ENCODE data around the gene FLII.

Gene FLII

GRCh38 chr17:18280249-18280648 is 21.7 kb upstream of the FLII start:
- Histone ChIP-seq H3K9me3 (ENCODE audit: control insufficient read depth, low read length) (no peaks in the 10 kb centered on the region), H3K4me3 (ENCODE audit: insufficient read depth in 1 of 2, low read depth in 1 of 2, low read length in 2 of 2) (no peak overlapping the region)
- 97% methylated on average over 4 of the region's 4 CpGs for WGBS

GRCh38 chr17:18278867-18279266 is 20.3 kb upstream of the FLII start:
- H3K4me1 ChIP-seq (ENCODE audit: control insufficient read depth, insufficient read depth, low read depth, low read length), result no peaks in the 10 kb centered on the region
- no peak overlapping the region for H2BK120ac ChIP-seq (ENCODE audit: low read depth, low read length)
- WGBS, result 89% methylated on average over 1 of the region's 3 CpGs
- no peak overlapping the region for H3K4me2 ChIP-seq (ENCODE audit: low read length, poor library complexity, severe bottlenecking)
- no peak overlapping the region for H3K9ac ChIP-seq (ENCODE audit: low read length)
- peaks cover 77 to 81% of the 10 kb centered on the region in 2 experiments for H3K36me3 ChIP-seq (ENCODE audit: control insufficient read depth in 1 of 2, insufficient read depth in 2 of 2, low read depth in 1 of 2, low read length in 2 of 2)
- no peak overlapping the region for H2BK15ac ChIP-seq (ENCODE audit: low read depth, poor library complexity, severe bottlenecking)
- H3K9me3 ChIP-seq (ENCODE audit: control insufficient read depth, low read length), result no peaks in the 10 kb centered on the region
- no peak overlapping the region for H2BK5ac ChIP-seq (ENCODE audit: low read depth, low read length, poor library complexity, severe bottlenecking)
- H4K8ac ChIP-seq (ENCODE audit: low read length), result no peak overlapping the region
- no peak overlapping the region for H4K91ac ChIP-seq (ENCODE audit: low read length)
- H3K79me1 ChIP-seq (replicated peaks; ENCODE audit: low read length, poor library complexity, severe bottlenecking), result peaks cover 29% of the 10 kb centered on the region
- H2BK12ac ChIP-seq (ENCODE audit: low read length in 2 of 2), result no peak overlapping the region
- H3K4me3 ChIP-seq (ENCODE audit: insufficient read depth in 1 of 2, low read depth in 1 of 2, low read length in 2 of 2), result no peak overlapping the region
- no peak overlapping the region for H3K4ac ChIP-seq (ENCODE audit: low read depth in 1 of 2, low read length in 2 of 2)
- no peak overlapping the region for H3K27ac ChIP-seq (ENCODE audit: low read length, poor library complexity, severe bottlenecking)
- DNase-seq, result peak; percentile 83
- H3K27me3 ChIP-seq (ENCODE audit: control insufficient read depth in 1 of 2, insufficient read depth in 1 of 2, low read length in 2 of 2), result no peaks in the 10 kb centered on the region
- no peak overlapping the region for H3K14ac ChIP-seq (ENCODE audit: low read length in 2 of 2)
- no peak overlapping the region for H2AFZ ChIP-seq (ENCODE audit: low read depth, low read length)
- no peak overlapping the region for H3K23ac ChIP-seq (ENCODE audit: low read length in 2 of 2)
- H3K18ac ChIP-seq (ENCODE audit: low read depth in 1 of 2, low read length in 2 of 2), result no peak overlapping the region
- H2AK5ac ChIP-seq (ENCODE audit: low read length, severe bottlenecking), result no peak overlapping the region

More at GRCh38 chr17:18280249-18280648, 21.7 kb upstream of the FLII start:
- Histone ChIP-seq H2AFZ (ENCODE audit: low read depth, low read length) (no peak overlapping the region), H4K91ac (ENCODE audit: low read length) (peak overlapping the region; percentile 21), H3K27me3 (ENCODE audit: control insufficient read depth in 1 of 2, insufficient read depth in 1 of 2, low read length in 2 of 2) (no peaks in the 10 kb centered on the region), H2BK12ac (ENCODE audit: low read length in 2 of 2) (no peak overlapping the region), H3K36me3 (ENCODE audit: control insufficient read depth in 1 of 2, insufficient read depth in 2 of 2, low read depth in 1 of 2, low read length in 2 of 2) (peaks cover 76 to 83% of the 10 kb centered on the region in 2 experiments), H3K4ac (ENCODE audit: low read depth in 1 of 2, low read length in 2 of 2) (no peak overlapping the region), H3K27ac (ENCODE audit: low read length, poor library complexity, severe bottlenecking) (no peak overlapping the region), H3K23ac (ENCODE audit: low read length in 2 of 2) (no peak overlapping the region), H2BK5ac (ENCODE audit: low read depth, low read length, poor library complexity, severe bottlenecking) (no peak overlapping the region), H4K8ac (ENCODE audit: low read length) (peak overlapping the region; percentile 33), H3K79me1 (replicated peaks; ENCODE audit: low read length, poor library complexity, severe bottlenecking) (peaks cover 31% of the 10 kb centered on the region), H3K4me2 (ENCODE audit: low read length, poor library complexity, severe bottlenecking) (no peak overlapping the region), H3K14ac (ENCODE audit: low read length in 2 of 2) (no peak overlapping the region), H3K4me1 (ENCODE audit: control insufficient read depth, insufficient read depth, low read depth, low read length) (no peaks in the 10 kb centered on the region), H2AK5ac (ENCODE audit: low read length, severe bottlenecking) (no peak overlapping the region), H3K9ac (ENCODE audit: low read length) (no peak overlapping the region), H3K18ac (ENCODE audit: low read depth in 1 of 2, low read length in 2 of 2) (no peak overlapping the region), H2BK120ac (ENCODE audit: low read depth, low read length) (no peak overlapping the region), H2BK15ac (ENCODE audit: low read depth, poor library complexity, severe bottlenecking) (no peak overlapping the region)
- no peak for DNase-seq

GRCh38 chr17:18277076-18277475 is 18.5 kb upstream of the FLII start:
- H3K4ac ChIP-seq (ENCODE audit: low read depth in 1 of 2, low read length in 2 of 2), result no peak overlapping the region
- H2BK120ac ChIP-seq (ENCODE audit: low read depth, low read length), result no peak overlapping the region
- H3K27ac ChIP-seq (ENCODE audit: low read length, poor library complexity, severe bottlenecking), result no peak overlapping the region
- H3K9ac ChIP-seq (ENCODE audit: low read length), result no peak overlapping the region
- H2BK12ac ChIP-seq (ENCODE audit: low read length in 2 of 2), result no peak overlapping the region
- H3K9me3 ChIP-seq (ENCODE audit: control insufficient read depth, low read length), result no peaks in the 10 kb centered on the region
- no peak overlapping the region for H2BK5ac ChIP-seq (ENCODE audit: low read depth, low read length, poor library complexity, severe bottlenecking)
- DNase-seq, result no peak
- H2AFZ ChIP-seq (ENCODE audit: low read depth, low read length), result no peak overlapping the region
- no peak overlapping the region for H3K4me2 ChIP-seq (ENCODE audit: low read length, poor library complexity, severe bottlenecking)
- no peak overlapping the region for H4K91ac ChIP-seq (ENCODE audit: low read length)
- no peak overlapping the region for H2AK5ac ChIP-seq (ENCODE audit: low read length, severe bottlenecking)
- H3K27me3 ChIP-seq (ENCODE audit: control insufficient read depth in 1 of 2, insufficient read depth in 1 of 2, low read length in 2 of 2), result no peaks in the 10 kb centered on the region
- peaks cover 72 to 80% of the 10 kb centered on the region in 2 experiments for H3K36me3 ChIP-seq (ENCODE audit: control insufficient read depth in 1 of 2, insufficient read depth in 2 of 2, low read depth in 1 of 2, low read length in 2 of 2)
- no peak overlapping the region for H3K18ac ChIP-seq (ENCODE audit: low read depth in 1 of 2, low read length in 2 of 2)
- 100% methylated on average over 1 of the region's 1 CpG for WGBS
- H3K14ac ChIP-seq (ENCODE audit: low read length in 2 of 2), result no peak overlapping the region
- H4K8ac ChIP-seq (ENCODE audit: low read length), result no peak overlapping the region
- no peaks in the 10 kb centered on the region for H3K4me1 ChIP-seq (ENCODE audit: control insufficient read depth, insufficient read depth, low read depth, low read length)
- no peak overlapping the region for H3K4me3 ChIP-seq (ENCODE audit: insufficient read depth in 1 of 2, low read depth in 1 of 2, low read length in 2 of 2)
- H3K23ac ChIP-seq (ENCODE audit: low read length in 2 of 2), result no peak overlapping the region
- no peak overlapping the region for H2BK15ac ChIP-seq (ENCODE audit: low read depth, poor library complexity, severe bottlenecking)
- peaks cover 26% of the 10 kb centered on the region for H3K79me1 ChIP-seq (replicated peaks; ENCODE audit: low read length, poor library complexity, severe bottlenecking)

GRCh38 chr17:18270046-18270931 is 11.8 kb upstream of the FLII start:
- H2AFZ ChIP-seq (ENCODE audit: low read depth, low read length), result no peak overlapping the region
- 94% methylated on average over 13 of the region's 14 CpGs for WGBS
- no peak overlapping the region for H3K27ac ChIP-seq (ENCODE audit: low read length, poor library complexity, severe bottlenecking)
- H3K4me2 ChIP-seq (ENCODE audit: low read length, poor library complexity, severe bottlenecking), result no peak overlapping the region
- H3K9ac ChIP-seq (ENCODE audit: low read length), result no peak overlapping the region
- H3K4ac ChIP-seq (ENCODE audit: low read depth in 1 of 2, low read length in 2 of 2), result no peak overlapping the region
- no peak overlapping the region for H2AK5ac ChIP-seq (ENCODE audit: low read length, severe bottlenecking)
- no peak overlapping the region for H3K23ac ChIP-seq (ENCODE audit: low read length in 2 of 2)
- no peak overlapping the region for H3K18ac ChIP-seq (ENCODE audit: low read depth in 1 of 2, low read length in 2 of 2)
- H2BK12ac ChIP-seq (ENCODE audit: low read length in 2 of 2), result no peak overlapping the region
- H2BK15ac ChIP-seq (ENCODE audit: low read depth, poor library complexity, severe bottlenecking), result no peak overlapping the region
- H3K4me1 ChIP-seq (ENCODE audit: control insufficient read depth, insufficient read depth, low read depth, low read length), result peaks cover 10% of the 10 kb centered on the region
- no peak overlapping the region for H2BK5ac ChIP-seq (ENCODE audit: low read depth, low read length, poor library complexity, severe bottlenecking)
- H3K4me3 ChIP-seq (ENCODE audit: insufficient read depth in 1 of 2, low read depth in 1 of 2, low read length in 2 of 2), result no peak overlapping the region
- H3K36me3 ChIP-seq (ENCODE audit: control insufficient read depth in 1 of 2, insufficient read depth in 2 of 2, low read depth in 1 of 2, low read length in 2 of 2), result peaks cover 39 to 45% of the 10 kb centered on the region in 2 experiments
- no peaks in the 10 kb centered on the region for H3K9me3 ChIP-seq (ENCODE audit: control insufficient read depth, low read length)
- no peak overlapping the region for H4K8ac ChIP-seq (ENCODE audit: low read length)
- peaks cover 7% of the 10 kb centered on the region for H3K79me1 ChIP-seq (replicated peaks; ENCODE audit: low read length, poor library complexity, severe bottlenecking)
- no peak overlapping the region for H4K91ac ChIP-seq (ENCODE audit: low read length)
- H3K14ac ChIP-seq (ENCODE audit: low read length in 2 of 2), result no peak overlapping the region
- H2BK120ac ChIP-seq (ENCODE audit: low read depth, low read length), result no peak overlapping the region
- no peaks in the 10 kb centered on the region for H3K27me3 ChIP-seq (ENCODE audit: control insufficient read depth in 1 of 2, insufficient read depth in 1 of 2, low read length in 2 of 2)
- no peak for DNase-seq

Measured in mesenchymal stem cell (in vitro differentiated cells and primary cell).